Fibroblast of skin of back (primary cell): ENCODE data around the gene TAPBP. TPM values are rescaled to one million over a fixed set of nuclear protein-coding genes. Genes with fewer than 3 reads are reported as not detected.
"Not testable (repeated sequence)": the region's sequence is repeated elsewhere in the genome, so short reads cannot be mapped to it uniquely, and the experiment has no call there.

Experiments used
- DNase-seq: peaks from one replicate; pipeline ENCODE4 v3.0.0-alpha.2; 2013
- polyA plus RNA-seq, 2 experiments: library from polyadenylated mRNA; unstranded; fragments of 120-200 nt; gene quantifications; one replicate each; pipeline ENCODE4 v1.2.1, GENCODE V29; 2013; ENCODE audit not compliant: insufficient read length in 2 of 2

TAPBP gene
- 52.5 TPM for polyA plus RNA-seq (2013, experiment 1 of 2; ENCODE audit: insufficient read length)
- polyA plus RNA-seq (2013, experiment 2 of 2; ENCODE audit: insufficient read length) = 46.9 TPM

DNA sequence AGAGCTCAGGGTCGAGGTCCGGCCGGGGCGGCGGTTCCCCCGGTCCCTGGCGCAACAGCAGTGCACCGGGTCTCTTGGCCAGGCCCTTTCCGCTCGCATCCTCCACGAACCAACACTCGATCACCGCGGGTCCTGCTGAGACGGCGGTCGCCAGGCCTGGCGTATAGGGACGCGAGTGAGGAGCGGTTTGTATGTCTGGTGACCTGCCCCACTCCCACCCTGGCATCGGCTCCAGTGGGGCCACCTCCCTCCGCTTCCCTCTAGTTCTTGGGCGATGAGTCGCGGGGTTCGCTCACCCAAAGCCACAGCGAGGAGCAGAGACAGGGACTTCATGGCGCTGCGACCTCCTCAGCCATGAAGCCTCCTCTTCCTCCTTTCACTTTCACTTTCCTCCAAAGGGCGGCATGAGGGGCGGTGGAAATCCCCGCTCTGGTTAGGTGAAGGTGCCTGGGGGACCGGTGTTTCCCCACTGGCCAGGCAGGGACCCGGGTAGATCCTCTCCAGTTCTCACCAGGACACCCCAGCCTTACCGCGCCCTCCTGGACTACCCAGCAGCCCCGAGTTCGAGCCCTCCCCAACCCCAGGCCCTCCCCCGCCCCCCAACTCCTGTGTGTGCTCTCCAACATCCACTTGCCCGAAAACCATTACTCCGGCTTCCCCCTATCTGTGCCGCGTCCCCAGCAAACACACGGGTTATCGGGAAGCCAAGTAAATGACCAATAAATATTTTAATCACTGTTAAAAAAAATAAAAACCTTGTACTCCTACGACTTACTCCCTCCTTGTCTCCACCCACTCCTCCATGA is at the start of gene TAPBP:
Gene TAPBP (minus strand): TSS at position 370 of the 806 bp plus-strand sequence. CDS start 37 bp downstream, at position 333.
- DNase-seq = peak; percentile 64

DNA sequence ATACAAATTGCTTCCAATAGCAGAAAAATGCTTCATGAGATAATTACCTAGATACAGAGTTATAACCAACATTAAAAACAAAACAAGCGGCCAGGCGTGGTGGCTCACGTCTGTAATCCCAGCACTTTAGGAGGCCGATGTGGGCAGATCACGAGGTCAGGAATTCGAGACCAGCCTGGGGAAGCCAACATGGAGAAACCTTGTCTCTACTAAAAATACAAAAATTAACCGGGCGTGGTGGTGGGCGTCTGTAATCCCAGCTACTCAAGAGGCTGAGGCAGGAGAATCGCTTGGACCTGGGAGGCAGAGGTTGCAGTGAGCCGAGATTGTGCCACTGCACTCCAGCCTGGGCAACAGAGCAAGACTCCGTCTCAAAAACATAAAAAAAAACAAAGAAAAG is 49.6 kb upstream of the TAPBP start:
- not testable (repeated sequence) for DNase-seq

DNA sequence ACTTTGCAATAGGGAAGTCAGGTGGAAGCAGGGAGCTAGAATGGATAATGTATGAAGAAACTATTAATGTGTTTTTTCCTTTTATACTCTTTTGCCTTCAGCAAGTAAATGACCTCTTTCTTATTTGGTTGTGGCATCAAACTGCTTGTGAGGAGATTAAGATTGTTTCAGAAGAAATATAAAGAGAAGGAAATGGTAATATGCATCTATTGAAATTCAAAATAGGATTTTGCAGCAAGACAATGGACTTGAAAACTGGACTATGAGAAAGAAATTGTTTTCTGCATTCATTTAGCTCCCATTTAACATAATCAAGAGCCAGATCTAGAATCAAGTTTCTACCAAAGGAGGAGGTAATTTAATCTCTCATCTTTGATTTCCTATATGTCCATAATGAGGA is 45.5 kb upstream of the TAPBP start:
- DNase-seq = no peak

DNA sequence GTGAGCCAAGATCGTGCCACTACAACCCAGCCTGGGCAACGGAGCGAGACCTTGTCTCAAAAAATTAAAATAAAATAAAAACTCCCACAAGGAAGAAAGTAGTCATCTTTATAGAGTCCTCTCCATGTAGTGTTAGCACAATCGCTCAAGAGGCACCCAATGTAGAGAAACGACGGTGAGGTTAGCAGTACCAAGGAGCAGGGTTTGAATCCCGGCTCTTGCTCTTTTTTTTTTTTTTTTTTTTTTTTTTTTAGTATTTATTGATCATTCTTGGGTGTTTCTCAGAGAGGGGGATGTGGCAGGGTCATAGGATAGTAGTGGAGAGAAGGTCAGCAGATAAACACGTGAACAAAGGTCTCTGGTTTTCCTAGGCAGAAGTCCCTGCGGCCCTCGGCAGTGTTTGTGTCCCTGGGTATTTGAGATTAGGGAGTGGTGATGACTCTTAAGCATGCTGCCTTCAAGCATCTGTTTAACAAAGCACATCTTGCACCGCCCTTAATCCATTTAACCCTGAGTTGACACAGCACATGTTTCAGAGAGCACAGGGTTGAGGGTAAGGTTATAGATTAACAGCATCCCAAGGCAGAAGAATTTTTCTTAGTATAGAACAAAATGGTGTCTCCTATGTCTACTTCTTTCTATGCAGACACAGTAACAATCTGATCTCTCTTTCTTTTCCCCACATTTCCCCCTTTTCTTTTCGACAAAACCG is 43.4 kb upstream of the TAPBP start:
- DNase-seq = not testable (repeated sequence)

DNA sequence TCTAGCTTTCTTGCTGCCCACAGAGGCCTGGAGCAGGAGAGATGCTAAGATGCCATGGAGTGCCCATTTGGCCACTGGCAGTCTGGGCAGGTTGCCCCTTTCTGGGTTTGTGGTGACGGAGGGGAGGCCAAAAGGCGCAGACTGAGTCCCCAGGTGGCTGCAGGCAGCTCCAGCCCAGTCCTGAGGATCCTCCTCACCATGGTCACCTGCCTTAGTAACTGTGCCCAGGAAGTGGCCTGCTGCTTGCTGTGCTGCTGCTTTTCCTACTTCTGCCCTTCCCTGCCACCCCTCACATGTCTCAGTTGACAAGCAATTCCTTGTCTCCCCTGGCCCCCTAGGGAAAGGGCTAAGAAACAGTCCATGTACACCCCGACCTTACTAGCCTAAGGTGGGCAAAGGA is 42.4 kb upstream of the TAPBP start:
- DNase-seq = no peak

DNA sequence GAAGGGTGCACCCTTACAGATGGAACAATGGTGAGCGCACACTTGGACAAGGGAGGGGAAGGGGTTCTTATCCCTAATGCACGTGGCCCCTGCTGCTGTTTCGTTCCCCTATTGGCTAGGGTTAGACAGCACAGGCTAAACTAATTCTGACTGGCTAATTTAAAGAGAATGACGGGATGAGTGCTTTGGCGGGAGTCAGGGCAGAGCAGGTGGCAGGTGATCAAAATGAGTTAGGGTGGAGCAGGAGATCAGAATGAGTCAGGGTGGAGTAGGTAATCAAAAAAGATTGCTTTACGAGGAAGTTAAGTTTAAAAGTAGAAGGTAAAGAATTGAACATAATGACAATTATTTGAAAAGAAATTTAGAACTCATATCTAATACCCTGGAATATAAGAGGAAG is 42.0 kb upstream of the TAPBP start:
- not testable (repeated sequence) for DNase-seq

DNA sequence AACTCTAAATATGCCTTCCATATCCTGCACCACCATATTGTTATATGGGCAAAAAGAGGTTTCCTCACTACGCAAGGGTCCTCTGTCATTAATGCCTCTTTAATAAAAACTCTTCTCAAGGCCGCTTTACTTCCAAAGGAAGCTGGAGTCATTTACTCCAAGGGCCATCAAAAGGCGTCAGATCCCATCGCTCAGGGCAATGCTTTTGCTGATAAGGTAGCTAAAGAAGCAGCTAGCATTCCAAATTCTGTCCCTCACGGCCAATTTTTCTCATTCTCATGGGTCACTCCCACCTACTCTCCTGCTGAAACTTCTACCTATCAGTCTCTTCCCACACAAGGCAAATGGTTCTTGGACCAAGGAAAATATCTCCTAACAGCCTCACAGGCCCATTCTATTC is 33.9 kb upstream of the TAPBP start:
- no peak for DNase-seq

DNA sequence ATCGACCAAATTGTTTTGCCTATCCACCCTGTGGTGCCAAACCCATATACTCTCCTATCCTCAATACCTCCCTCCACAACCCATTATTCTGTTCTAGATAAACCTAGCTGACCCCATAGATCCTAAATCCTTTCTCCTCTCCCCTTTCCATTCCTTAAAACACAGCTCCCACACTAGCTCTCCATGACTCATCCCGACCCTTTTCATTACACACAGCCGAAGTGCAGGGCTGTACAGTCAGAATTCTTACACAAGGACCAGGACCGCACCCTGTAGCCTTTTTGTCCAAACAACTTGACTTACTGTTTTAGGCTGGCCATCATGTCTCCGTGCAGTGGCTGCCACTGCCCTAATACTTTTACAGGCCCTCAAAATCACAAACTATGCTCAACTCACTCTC is 33.1 kb upstream of the TAPBP start:
- DNase-seq = peak; percentile 13

DNA sequence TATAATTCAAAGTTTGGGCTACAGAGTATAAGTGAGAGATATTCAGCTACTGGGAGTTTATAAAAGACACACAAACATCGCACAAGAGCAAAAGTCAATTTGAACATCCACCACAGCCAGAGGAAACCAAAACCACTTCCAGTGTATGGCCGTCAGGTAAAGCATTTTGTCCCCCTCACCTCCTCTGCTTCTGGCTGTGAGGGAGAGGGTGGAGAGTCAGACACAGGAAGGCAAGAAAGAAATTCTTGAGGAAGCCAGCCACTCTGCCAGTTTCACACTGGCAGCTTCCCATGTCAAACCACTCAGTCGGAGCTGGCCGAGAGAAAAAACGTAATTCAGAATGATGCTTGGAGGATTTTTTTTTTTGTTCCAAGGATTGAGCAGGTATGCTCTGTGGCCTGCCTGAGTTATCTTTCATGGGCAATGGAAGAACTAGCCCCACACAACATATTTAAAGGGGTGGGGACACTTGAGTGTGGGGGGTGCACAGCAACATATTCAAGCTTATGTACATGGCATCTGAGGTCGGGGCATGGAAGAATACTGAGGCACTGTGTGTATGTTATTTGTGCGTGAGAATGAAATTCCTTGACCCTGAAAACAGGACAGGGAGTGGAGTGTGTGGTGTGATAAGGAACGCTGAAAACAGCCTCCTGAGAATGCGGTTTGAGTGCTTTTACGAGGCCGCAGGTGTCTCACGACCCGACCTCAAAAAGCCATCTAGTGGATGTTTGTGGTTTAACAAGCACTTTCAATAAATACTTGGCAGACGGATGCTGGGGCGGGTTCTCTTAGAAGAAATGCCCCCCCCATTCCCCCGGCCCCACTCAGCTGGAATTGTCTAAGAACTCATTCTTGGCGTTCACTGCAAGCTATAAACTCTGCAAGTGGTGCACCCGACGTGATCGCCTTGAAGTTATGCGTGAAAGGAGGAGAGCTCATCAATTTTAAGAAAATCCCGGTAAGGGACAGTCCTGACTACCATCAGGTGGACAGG is 31.1 kb upstream of the TAPBP start:
- peak; percentile 68 for DNase-seq

DNA sequence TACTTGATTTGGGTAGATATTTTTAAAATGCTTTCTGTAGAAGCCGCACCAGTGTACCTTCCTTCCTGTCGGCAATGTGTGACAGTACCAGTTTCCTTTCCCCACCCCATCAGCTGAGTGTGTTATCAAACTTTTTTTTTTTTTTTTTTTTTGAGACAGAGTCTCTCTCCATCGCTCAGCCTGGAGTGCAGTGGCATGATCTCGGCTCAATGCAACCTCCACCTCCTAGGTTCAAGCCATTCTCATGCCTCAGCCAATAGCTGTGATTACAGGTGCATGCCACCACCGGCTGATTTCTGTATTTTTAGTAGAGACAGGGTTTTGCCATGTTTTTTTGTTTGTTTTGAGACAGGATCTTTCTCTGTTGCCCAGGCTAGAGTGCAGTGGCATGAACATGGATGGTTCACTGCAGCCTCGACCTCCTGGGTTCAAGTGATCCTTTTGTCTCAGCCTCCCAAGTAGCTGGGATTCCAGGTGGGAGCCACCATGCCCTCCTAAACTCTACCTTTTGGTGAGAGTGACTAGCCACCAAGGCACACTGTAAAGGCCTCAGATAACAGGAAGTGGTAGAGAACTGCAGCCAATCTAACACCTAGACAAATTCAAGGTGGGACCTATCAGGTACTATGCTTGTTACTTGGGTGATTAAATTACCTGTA is 30.2 kb upstream of the TAPBP start:
- DNase-seq = no peak

DNA sequence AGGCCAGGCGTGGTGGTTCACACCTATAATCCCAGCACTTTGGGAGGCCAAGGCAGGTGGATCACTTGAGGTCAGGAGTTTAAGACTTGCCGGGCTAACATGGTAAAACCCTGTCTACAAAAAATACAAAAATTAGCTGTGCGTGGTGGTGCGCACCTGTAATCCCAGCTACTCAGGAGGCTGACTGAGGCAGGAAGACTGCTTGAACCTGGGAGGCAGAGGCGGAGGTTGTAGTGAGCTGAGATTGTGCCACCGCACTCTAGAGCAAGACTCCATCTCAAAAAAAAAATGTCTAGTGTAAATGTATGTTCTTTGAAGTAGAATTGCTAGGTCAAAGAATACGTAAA is 29.7 kb upstream of the TAPBP start:
- not testable (repeated sequence) for DNase-seq

DNA sequence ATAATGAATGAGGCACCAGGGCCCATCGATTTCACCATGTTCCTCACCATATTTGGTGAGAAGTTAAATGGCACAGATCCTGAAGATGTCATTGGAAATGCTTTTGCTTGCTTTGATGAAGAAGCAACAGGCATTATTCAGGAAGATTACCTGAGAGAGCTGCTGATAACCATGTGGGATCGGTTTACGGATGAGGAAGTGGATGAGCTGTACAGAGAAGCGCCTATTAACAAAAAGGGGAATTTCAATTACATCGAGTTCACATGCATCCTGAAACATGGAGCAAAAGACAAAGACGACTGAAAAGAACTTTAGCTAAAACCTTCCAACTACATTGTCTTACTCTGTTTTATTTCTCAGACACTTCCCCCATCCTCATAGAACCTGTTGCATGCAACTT is 25.3 kb upstream of the TAPBP start:
- no peak for DNase-seq

DNA sequence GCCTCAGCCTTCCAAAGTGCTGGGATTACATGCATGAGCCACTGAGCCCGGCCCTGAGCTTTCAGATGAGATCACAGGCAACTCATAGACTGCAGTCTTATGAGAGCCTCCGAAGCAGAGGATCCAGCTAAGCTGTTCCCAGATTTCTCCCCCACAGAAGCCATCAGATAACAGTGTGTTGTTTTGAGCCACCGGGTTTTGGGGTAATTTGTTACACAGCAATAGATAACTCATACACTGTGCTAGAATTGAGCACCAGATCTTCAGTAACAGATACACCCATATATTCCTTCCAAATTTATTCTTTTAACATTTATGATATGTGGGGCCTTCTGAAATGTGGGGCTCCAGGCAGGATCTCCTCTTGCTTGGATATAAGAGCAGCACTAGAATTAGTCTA is 22.6 kb upstream of the TAPBP start:
- no peak for DNase-seq

DNA sequence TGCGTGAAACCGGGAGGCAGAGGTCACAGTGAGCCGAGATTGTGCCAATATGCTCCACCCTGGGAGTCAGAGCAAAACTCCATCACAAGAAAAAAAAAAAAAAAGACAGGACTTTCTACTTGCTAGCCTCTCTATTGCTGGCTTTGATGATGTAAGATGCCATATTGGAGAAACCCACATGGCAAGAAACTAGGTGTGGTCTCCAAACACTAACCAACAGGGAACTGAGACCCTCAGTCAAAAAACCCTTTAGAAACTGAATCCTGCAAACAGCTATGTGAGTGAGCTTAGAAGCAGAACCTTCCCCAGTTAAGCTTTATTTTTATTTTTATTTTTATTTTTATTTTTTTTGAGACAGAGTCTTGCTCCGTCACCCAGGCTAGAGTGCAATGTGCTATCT is 22.0 kb upstream of the TAPBP start:
- no peak for DNase-seq

DNA sequence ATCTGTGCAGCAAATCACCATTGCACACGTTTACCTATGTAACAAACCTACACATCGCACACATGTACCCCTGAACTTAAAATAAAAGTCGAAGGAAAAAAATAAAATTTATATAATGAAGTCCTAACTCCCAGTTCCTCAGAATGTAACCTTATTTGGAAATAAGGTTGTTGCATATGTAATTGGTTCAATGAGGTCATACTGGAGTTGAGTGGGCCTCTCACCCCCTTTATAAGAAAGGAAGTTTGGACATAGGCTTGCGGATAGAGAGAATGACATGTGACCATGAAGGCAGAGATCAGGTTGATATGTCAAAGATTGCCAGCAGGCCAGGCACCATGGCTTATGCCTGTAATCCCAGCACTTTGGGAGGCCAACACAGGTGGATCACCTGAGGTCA is 19.8 kb upstream of the TAPBP start:
- no peak for DNase-seq

DNA sequence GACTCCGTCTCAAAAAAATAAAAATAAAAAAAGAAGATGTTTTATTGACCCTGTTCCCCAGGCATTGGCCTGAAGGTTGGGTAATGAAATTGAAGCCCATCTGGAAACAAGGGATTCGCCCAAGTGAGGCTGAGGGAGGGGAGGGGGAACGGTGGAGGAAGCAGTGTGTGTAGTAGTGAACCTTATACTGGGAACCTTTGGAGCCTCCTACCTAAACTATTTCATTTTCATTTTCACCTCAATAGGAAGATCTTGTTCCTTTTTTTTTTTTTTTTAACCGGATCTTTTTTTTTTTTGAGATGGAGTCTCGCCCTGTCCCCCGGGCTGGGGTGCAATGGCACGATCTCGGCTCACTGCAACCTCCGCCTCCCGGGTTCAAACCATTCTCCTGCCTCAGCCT is 16.9 kb upstream of the TAPBP start:
- DNase-seq = no peak

DNA sequence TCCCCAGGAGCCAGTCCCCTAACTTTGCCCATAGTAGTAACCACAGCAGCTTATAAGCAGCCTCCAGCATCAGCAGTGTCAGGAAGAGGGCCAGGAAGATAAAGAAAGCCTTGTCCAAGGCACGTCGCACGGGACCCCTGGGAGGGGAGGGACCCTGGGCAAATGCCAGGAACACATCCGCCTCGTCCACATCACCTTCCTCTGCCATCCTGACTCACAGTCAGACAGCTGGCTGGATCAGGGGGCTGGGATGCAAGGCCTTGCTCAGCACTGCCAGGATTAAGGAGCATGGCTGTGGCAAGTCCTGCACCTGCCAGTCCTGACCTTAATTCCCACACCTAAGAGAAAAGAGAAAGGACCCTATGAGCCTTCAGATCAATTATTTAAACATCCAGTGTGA is 15.2 kb upstream of the TAPBP start:
- DNase-seq = no peak

DNA sequence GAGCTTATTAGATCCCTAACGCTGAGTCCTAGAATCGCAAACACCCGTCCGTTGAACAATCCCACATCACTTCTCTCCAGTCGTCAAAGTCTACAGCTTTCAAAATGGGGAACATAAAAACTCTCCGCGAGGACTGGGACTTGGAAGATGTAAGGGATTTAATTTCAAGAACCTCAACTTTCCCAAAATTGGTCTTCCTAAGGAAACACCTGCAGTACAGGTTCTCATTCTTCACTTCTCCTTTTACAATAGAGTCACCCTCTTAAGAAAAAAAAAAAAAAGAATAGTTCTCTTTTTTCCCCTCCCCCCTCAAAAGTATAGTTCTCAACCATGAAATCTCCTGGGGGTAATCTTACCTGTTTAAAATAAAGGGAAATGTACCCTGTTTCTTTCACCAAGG is 10.2 kb upstream of the TAPBP start:
- no peak for DNase-seq

DNA sequence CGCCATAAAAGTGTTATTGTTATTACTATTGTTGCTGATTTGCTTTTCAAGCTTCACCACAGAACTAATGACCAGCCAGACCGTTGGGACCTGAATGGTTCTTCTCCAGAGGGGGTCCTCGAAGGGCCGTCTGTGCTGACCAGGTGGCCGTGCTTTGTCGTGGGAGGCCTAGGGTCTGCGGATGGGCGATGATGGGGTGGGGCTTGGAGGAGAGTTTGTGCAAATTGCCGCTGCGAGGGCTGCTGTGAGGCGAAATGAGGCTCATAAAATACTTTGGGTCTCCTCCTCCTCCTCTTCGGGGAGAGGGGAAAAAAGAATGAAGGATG is 9.7 kb upstream of the TAPBP start:
- no peak for DNase-seq

DNA sequence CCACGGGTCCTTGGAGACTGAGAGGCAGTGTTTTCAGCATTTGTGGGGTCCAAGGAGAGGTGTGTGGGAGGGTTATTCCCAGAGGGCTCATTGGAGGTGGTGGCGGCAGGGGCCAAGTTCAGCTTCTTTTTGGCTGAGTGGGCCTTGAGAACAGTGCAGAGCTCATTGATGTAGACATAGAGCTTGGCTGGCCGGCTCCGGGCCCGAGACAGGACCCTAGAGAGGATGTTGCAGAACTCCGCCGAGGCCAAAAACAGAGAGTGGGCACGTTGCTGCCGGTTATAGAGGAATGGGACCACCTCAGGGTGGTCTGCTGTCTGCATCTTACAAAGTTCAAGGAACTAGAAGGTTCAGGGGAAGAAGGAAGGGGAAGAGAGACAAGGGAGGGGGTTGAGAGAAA is 7.3 kb upstream of the TAPBP start:
- no peak for DNase-seq

DNA sequence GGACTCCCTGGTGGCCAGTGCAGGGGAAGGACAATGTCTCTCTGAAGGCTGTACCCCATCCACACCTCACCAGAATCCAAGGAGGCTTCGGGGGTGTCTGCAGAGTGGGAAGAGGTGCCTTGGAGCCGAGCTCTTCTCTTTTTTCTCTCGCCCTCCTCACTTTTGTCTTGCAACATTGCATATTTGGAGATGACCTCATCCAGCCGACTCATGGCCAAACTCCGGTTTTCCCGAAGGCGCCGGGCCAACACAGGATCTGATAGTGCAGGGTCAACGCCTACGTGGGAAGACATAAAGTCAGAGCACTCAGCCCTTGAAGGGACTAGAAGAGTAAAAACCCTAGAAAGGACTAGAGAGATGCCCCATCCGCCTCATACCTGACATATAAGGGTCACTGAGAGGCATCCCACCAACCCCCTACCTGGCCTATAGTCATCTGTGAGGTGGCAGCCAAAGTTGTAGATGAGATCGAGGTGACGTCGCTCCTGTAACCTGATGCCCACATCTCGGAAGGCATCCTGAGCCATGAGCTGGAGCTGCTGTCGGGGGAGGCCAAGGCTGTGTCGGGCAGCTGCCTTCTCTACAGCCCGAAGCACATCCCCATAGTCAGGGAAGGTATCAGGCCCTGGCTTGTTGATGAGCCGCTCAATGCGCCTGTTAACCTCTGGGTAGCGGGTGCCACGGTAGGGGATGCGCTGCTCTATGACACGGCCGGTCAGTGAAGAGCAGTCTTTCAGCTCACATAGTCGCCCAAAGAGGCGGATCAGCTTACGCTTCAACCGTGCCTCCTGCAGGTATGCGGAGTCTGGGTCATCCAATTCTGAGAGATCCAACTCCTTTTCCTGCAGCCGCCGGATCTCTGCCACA is 6.7 kb upstream of the TAPBP start:
- peak; percentile 82 for DNase-seq

DNA sequence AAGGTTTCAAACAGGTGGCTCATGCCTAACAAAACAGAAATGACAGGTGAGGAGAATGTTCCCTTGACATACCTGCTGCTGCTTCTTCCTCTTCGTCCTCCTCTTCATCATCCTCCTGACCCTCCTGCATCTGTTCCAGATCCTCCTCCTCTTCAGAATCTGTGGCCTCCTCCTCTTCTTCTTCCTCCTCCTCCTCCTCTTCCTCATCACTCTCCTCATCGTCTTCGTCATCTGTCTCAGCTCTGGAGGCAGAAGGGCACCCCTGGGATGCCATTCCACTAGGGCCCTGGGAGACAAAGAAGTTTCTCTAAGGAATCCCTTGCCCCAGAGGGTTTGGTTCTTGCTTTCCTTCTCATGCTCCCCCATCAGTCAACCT is 6.0 kb upstream of the TAPBP start:
- DNase-seq = no peak
